ENCODE measurements around the gene UBE4A. TPM values are rescaled to one million over a fixed set of nuclear protein-coding genes. Genes with fewer than 3 reads are reported as not detected.
A peak's percentile ranks its signal among the peaks of the same experiment; 100 is the strongest.

The UBE4A gene
- total and polyA plus RNA-seq, 10 of the 15 experiments (the other 5 are each of a cell fraction or from before 2014, with no cell fraction given): 6.2 to 39.6 (median 30.3) TPM

GRCh38 chr11:118401151-118401879 lies 41.9 kb downstream of the UBE4A start, which contains the start of gene ATP5MG (continued):
- 0 out of 2 replicates have a peak, but pooled peaks have one; percentile 31 for TF ChIP-seq TBL1XR1 (IDR thresholded peaks at IDR 0.05; ENCODE audit: low read depth, low read length)
- no peak for TF ChIP-seq KAT2A (conservative IDR thresholded peaks at IDR 0.05; ENCODE audit: control insufficient read depth, low read depth, low read length)
- no peak for TF ChIP-seq PRDM15 (CRISPR knock-in tag; IDR thresholded peaks at IDR 0.05)
- TF ChIP-seq ESRRA (IDR thresholded peaks at IDR 0.05; ENCODE audit: low read length): peak; percentile 73
- 0 out of 2 replicates have a peak, but pooled peaks have one; percentile 35 for TF ChIP-seq MTA2 (IDR thresholded peaks at IDR 0.05; ENCODE audit: low read depth)
- no peak for TF ChIP-seq ATF2 (IDR thresholded peaks at IDR 0.05; ENCODE audit: low read length)
- no peak for TF ChIP-seq CBX3 (IDR thresholded peaks at IDR 0.05; ENCODE audit: borderline replicate concordance, low read depth)
- TF ChIP-seq IKZF1 (conservative IDR thresholded peaks at IDR 0.05): peak; percentile 65
- TF ChIP-seq ZNF384 (IDR thresholded peaks at IDR 0.05; ENCODE audit: borderline replicate concordance, low read depth, low read length): no peak
- no peak for TF ChIP-seq BCL11A (IDR thresholded peaks at IDR 0.05; ENCODE audit: low read depth, low read length)
- TF ChIP-seq PKNOX1 (IDR thresholded peaks at IDR 0.05): 0 out of 2 replicates have a peak, but pooled peaks have one; percentile 5
- no peak for TF ChIP-seq IRF4 (IDR thresholded peaks at IDR 0.05; ENCODE audit: low read depth, low read length)
- TF ChIP-seq MYB (IDR thresholded peaks at IDR 0.05; ENCODE audit: borderline replicate concordance, low read depth, low read length): peak; percentile 99
- 0 out of 2 replicates have a peak, but pooled peaks have one; percentile 41 for TF ChIP-seq POLR2AphosphoS2 (IDR thresholded peaks at IDR 0.05; ENCODE audit: low read depth, low read length)
- TF ChIP-seq POLR2A (IDR thresholded peaks at IDR 0.05; ENCODE audit: low read depth, low read length): peak; percentile 84
- peak; percentile 68 for TF ChIP-seq CREB1 (IDR thresholded peaks at IDR 0.05; ENCODE audit: low read depth)
- TF ChIP-seq MLLT1 (IDR thresholded peaks at IDR 0.05): 0 out of 2 replicates have a peak, but pooled peaks have one; percentile 62
- no peak for TF ChIP-seq PAX8 (IDR thresholded peaks at IDR 0.05)
- peak; percentile 88 for TF ChIP-seq POLR2AphosphoS5 (IDR thresholded peaks at IDR 0.05; ENCODE audit: low read length)
- TF ChIP-seq ZBTB11 (CRISPR knock-in tag; IDR thresholded peaks at IDR 0.05): no peak
